Measurements from ENCODE around the gene FES.
"Not testable (repeated sequence)": the region's sequence is repeated elsewhere in the genome, so short reads cannot be mapped to it uniquely, and the experiment has no call there.

Gene FES

GRCh38 chr15:90869140-90869541, 15.2 kb upstream of the FES start:
- Mint-ChIP-seq H3K9me3 (no peaks in the 10 kb centered on the region), H3K27ac (peak overlapping the region; percentile 91), H3K27me3 (no peaks in the 10 kb centered on the region), H3K36me3 (ENCODE audit: low read depth) (peaks cover 16% of the 10 kb centered on the region), H3K4me1 (peaks cover 58% of the 10 kb centered on the region), H3K4me3 (peak overlapping the region; percentile 88)
- DNase-seq = no peak
- ATAC-seq = no peak

- Mint-ChIP-seq H3K9me3 (no peaks in the 10 kb centered on the region), H3K36me3 (ENCODE audit: low read depth) (peaks cover 17% of the 10 kb centered on the region), H3K4me1 (peaks cover 61% of the 10 kb centered on the region), H3K4me3 (peak overlapping the region; percentile 88), H3K27ac (peak overlapping the region; percentile 91), H3K27me3 (no peaks in the 10 kb centered on the region)
- DNase-seq (peak; percentile 72), ATAC-seq (peak; percentile 83)
Measured at GRCh38 chr15:90869601-90870353, 14.5 kb upstream of the FES start.

- Mint-ChIP-seq H3K9me3 (no peaks in the 10 kb centered on the region), H3K36me3 (ENCODE audit: low read depth) (peaks cover 23% of the 10 kb centered on the region), H3K27ac (peak overlapping the region; percentile 91), H3K27me3 (no peaks in the 10 kb centered on the region), H3K4me3 (peak overlapping the region; percentile 88), H3K4me1 (peaks cover 60% of the 10 kb centered on the region)
- no peak for DNase-seq
- no peak for ATAC-seq
Measured at GRCh38 chr15:90870354-90871138, 13.8 kb upstream of the FES start.

GRCh38 chr15:90871139-90871715, 13.1 kb upstream of the FES start:
- Mint-ChIP-seq H3K4me1 (peaks cover 57% of the 10 kb centered on the region), H3K27me3 (no peaks in the 10 kb centered on the region), H3K4me3 (peak overlapping the region; percentile 88), H3K9me3 (no peaks in the 10 kb centered on the region), H3K27ac (peak overlapping the region; percentile 91), H3K36me3 (ENCODE audit: low read depth) (peaks cover 25% of the 10 kb centered on the region)
- ATAC-seq (no peak), DNase-seq (peak; percentile 48)

- Mint-ChIP-seq H3K27ac (peak overlapping the region; percentile 94), H3K4me3 (peak overlapping the region; percentile 88), H3K4me1 (peaks cover 57% of the 10 kb centered on the region), H3K9me3 (no peaks in the 10 kb centered on the region), H3K27me3 (no peaks in the 10 kb centered on the region), H3K36me3 (ENCODE audit: low read depth) (peaks cover 32% of the 10 kb centered on the region)
- ATAC-seq = no peak
- no peak for DNase-seq
Measured at GRCh38 chr15:90871716-90872485, 12.4 kb upstream of the FES start.

GRCh38 chr15:90872486-90873184, 11.7 kb upstream of the FES start:
- DNase-seq = peak; percentile 71
- Mint-ChIP-seq H3K36me3 (ENCODE audit: low read depth) (peaks cover 39% of the 10 kb centered on the region), H3K27me3 (no peaks in the 10 kb centered on the region), H3K27ac (peak overlapping the region; percentile 94), H3K9me3 (no peaks in the 10 kb centered on the region), H3K4me1 (peaks cover 54% of the 10 kb centered on the region), H3K4me3 (peak overlapping the region; percentile 88)
- peak; percentile 68 for ATAC-seq

- Mint-ChIP-seq H3K36me3 (ENCODE audit: low read depth) (peaks cover 48% of the 10 kb centered on the region), H3K27ac (peak overlapping the region; percentile 94), H3K27me3 (no peaks in the 10 kb centered on the region), H3K9me3 (no peaks in the 10 kb centered on the region), H3K4me1 (peaks cover 46% of the 10 kb centered on the region), H3K4me3 (peak overlapping the region; percentile 88)
- ATAC-seq (no peak), DNase-seq (no peak)
Measured at GRCh38 chr15:90873488-90873997, 10.8 kb upstream of the FES start.

GRCh38 chr15:90873998-90874605, 10.2 kb upstream of the FES start:
- H3K36me3 Mint-ChIP-seq (ENCODE audit: low read depth) = peaks cover 51% of the 10 kb centered on the region

GRCh38 chr15:90874986-90875385, 9.3 kb upstream of the FES start:
- H3K36me3 Mint-ChIP-seq (ENCODE audit: low read depth) = peaks cover 58% of the 10 kb centered on the region
- not testable (repeated sequence) for H3K27me3 Mint-ChIP-seq, H3K9me3 Mint-ChIP-seq, DNase-seq, ATAC-seq, H3K27ac Mint-ChIP-seq, H3K4me3 Mint-ChIP-seq
- peaks cover 32% of the 10 kb centered on the region for H3K4me1 Mint-ChIP-seq

More at GRCh38 chr15:90873998-90874605, 10.2 kb upstream of the FES start:
- Mint-ChIP-seq H3K9me3 (no peaks in the 10 kb centered on the region), H3K4me3 (peak overlapping the region; percentile 88), H3K4me1 (peaks cover 40% of the 10 kb centered on the region), H3K27ac (peak overlapping the region; percentile 42), H3K27me3 (no peaks in the 10 kb centered on the region)
- no peak for DNase-seq
- no peak for ATAC-seq

- no peak for ATAC-seq
- Mint-ChIP-seq H3K36me3 (ENCODE audit: low read depth) (peaks cover 58% of the 10 kb centered on the region), H3K27ac (no peak overlapping the region), H3K4me1 (peaks cover 26% of the 10 kb centered on the region), H3K27me3 (no peaks in the 10 kb centered on the region), H3K9me3 (no peaks in the 10 kb centered on the region), H3K4me3 (no peak overlapping the region)
- DNase-seq = no peak
Measured at GRCh38 chr15:90875549-90875981, 8.7 kb upstream of the FES start.

- Mint-ChIP-seq H3K27ac (peak overlapping the region; percentile 65), H3K4me3 (no peak overlapping the region), H3K36me3 (ENCODE audit: low read depth) (peaks cover 55% of the 10 kb centered on the region), H3K9me3 (no peaks in the 10 kb centered on the region), H3K27me3 (no peaks in the 10 kb centered on the region), H3K4me1 (peaks cover 22% of the 10 kb centered on the region)
- no peak for DNase-seq
- ATAC-seq = no peak
Measured at GRCh38 chr15:90876046-90876445, 8.3 kb upstream of the FES start.

GRCh38 chr15:90876512-90877170, 7.7 kb upstream of the FES start:
- H3K27ac Mint-ChIP-seq = peak overlapping the region; percentile 65
- DNase-seq (no peak), ATAC-seq (no peak)
- peaks cover 22% of the 10 kb centered on the region for H3K4me1 Mint-ChIP-seq
- H3K4me3 Mint-ChIP-seq = no peak overlapping the region
- peaks cover 55% of the 10 kb centered on the region for H3K36me3 Mint-ChIP-seq (ENCODE audit: low read depth)
- H3K27me3 Mint-ChIP-seq = no peaks in the 10 kb centered on the region
- no peaks in the 10 kb centered on the region for H3K9me3 Mint-ChIP-seq

GRCh38 chr15:90877315-90877714, 7.0 kb upstream of the FES start:
- H3K27me3 Mint-ChIP-seq = no peaks in the 10 kb centered on the region
- no peak overlapping the region for H3K27ac Mint-ChIP-seq
- no peaks in the 10 kb centered on the region for H3K9me3 Mint-ChIP-seq
- ATAC-seq = no peak
- H3K4me3 Mint-ChIP-seq = no peak overlapping the region
- peaks cover 21% of the 10 kb centered on the region for H3K4me1 Mint-ChIP-seq
- H3K36me3 Mint-ChIP-seq (ENCODE audit: low read depth) = peaks cover 53% of the 10 kb centered on the region
- DNase-seq = no peak

All from activated naive CD8-positive, alpha-beta T cell treated with anti-CD3 and anti-CD28 coated beads, Interleukin-2, amount 50 U/mL, for 24 hours (primary cell).